HG02678 (cell line): ENCODE measurements around the gene CDCA4.

ENCODE experiments used
- ATAC-seq: cut with Tn5 transposase; IDR thresholded peaks from one replicate; pipeline ENCODE4 v1.9.1; 2021; ENCODE audit warnings: mild to moderate bottlenecking, moderate library complexity; ENCODE audit not compliant: unreplicated experiment

Gene CDCA4

GRCh38 chr14:104965561-104966231 lies 55.2 kb downstream of the CDCA4 start:
- ATAC-seq = no peak

GRCh38 chr14:104964546-104964945 lies 56.3 kb downstream of the CDCA4 start:
- no peak for ATAC-seq
